ENCODE results near the gene BICC1.

DNA sequence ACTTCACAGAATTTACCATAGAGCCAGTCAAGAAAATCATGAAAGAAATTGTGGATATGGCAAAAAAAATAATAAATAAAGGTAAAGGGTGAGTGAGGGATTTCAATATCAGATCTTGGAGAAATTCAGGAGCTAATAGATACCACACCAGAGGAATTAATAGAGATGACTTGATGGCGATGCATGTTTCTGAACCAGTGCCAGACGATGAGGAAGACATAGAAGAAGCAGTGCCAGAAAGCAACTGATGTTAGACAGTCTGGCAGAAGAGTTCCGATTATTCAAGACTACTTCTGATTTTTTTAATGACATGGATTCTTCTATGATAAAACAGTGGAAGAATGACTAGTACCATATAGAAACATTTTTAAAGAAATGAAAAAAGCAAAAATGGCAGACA lies 314.7 kb downstream of the BICC1 start:
- TF ChIP-seq SRF (IDR thresholded peaks at IDR 0.05; ENCODE audit: low read depth) (no peak), REST (IDR thresholded peaks at IDR 0.05; ENCODE audit: low read depth) (no peak), MAX (IDR thresholded peaks at IDR 0.05) (no peak), CEBPB (IDR thresholded peaks at IDR 0.05; ENCODE audit: low read depth) (no peak), JUND (IDR thresholded peaks at IDR 0.05) (no peak), POLR2A (IDR thresholded peaks at IDR 0.05; ENCODE audit: borderline replicate concordance, extremely low read depth, insufficient read depth, insufficient read length) (no peak), EZH2 (IDR thresholded peaks at IDR 0.05) (no peak), POLR2AphosphoS5 (IDR thresholded peaks at IDR 0.05; ENCODE audit: low read depth, low read length) (no peak), EZH2phosphoT487 (IDR thresholded peaks at IDR 0.05; ENCODE audit: borderline replicate concordance) (no peak), SIN3A (IDR thresholded peaks at IDR 0.05; ENCODE audit: low read depth) (no peak)
- TF ChIP-seq, protein P1, sequence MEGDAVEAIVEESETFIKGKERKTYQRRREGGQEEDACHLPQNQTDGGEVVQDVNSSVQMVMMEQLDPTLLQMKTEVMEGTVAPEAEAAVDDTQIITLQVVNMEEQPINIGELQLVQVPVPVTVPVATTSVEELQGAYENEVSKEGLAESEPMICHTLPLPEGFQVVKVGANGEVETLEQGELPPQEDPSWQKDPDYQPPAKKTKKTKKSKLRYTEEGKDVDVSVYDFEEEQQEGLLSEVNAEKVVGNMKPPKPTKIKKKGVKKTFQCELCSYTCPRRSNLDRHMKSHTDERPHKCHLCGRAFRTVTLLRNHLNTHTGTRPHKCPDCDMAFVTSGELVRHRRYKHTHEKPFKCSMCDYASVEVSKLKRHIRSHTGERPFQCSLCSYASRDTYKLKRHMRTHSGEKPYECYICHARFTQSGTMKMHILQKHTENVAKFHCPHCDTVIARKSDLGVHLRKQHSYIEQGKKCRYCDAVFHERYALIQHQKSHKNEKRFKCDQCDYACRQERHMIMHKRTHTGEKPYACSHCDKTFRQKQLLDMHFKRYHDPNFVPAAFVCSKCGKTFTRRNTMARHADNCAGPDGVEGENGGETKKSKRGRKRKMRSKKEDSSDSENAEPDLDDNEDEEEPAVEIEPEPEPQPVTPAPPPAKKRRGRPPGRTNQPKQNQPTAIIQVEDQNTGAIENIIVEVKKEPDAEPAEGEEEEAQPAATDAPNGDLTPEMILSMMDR (IDR thresholded peaks at IDR 0.05 in 2 of 3, conservative IDR thresholded peaks at IDR 0.05 in 1 of 3; ENCODE audit: borderline replicate concordance in 1 of 3, insufficient read depth in 1 of 3, low read depth in 2 of 3, low read length in 2 of 3), result no peak
